ENCODE results near the gene CHD2. TPM values are rescaled to one million over a fixed set of nuclear protein-coding genes. Genes with fewer than 3 reads are reported as not detected.
A peak's percentile ranks its signal among the peaks of the same experiment; 100 is the strongest.

The CHD2 gene
- total RNA-seq, 1 experiment from 2014 or later = 63.3 TPM

- Mint-ChIP-seq H3K27ac (peak overlapping the region; percentile 40 to 81 (median 70); a peak in 3 of 7 replicates), H3K27me3 (ENCODE audit: low read depth) (peaks cover 1% of the 10 kb centered on the region; the same call in 1 of the 2 replicates), H3K9me3 (peaks cover 13 to 18% of the 10 kb centered on the region in 2 experiments), H3K4me3 (no peak overlapping the region), H3K36me3 (ENCODE audit: insufficient read depth in 1 of 3, low read depth in 3 of 3) (peaks cover 48 to 77% (median 66%) of the 10 kb centered on the region in 3 experiments), H3K4me1 (peaks cover 8 to 12% of the 10 kb centered on the region in 2 experiments)
- no peak overlapping the region for H2BK12ac ChIP-seq (ENCODE audit: insufficient read length, low read depth, low read length)
- H3K27ac ChIP-seq (ENCODE audit: insufficient read length, low read depth, low read length) = no peak overlapping the region
- H2BK5ac ChIP-seq (ENCODE audit: insufficient read length, low read length) = no peak overlapping the region
- no peaks in the 10 kb centered on the region for H3K23me2 ChIP-seq (ENCODE audit: insufficient read length, low read depth, low read length, poor library complexity, severe bottlenecking)
- peaks cover 7% of the 10 kb centered on the region for H3K9me3 ChIP-seq (ENCODE audit: control insufficient read depth, low read depth, low read length)
- H2AFZ ChIP-seq (ENCODE audit: low read length) = no peak overlapping the region
- H2BK20ac ChIP-seq (ENCODE audit: low read depth, low read length, poor library complexity, severe bottlenecking) = no peak overlapping the region
- H2BK15ac ChIP-seq (ENCODE audit: low read depth, low read length) = no peak overlapping the region
- H4K20me1 ChIP-seq (ENCODE audit: control insufficient read depth, insufficient read depth, insufficient read length) = no peaks in the 10 kb centered on the region
- DNase-seq = no peak
- no peak overlapping the region for H4K5ac ChIP-seq (ENCODE audit: insufficient read length, low read depth, low read length)
- no peaks in the 10 kb centered on the region for H3K4me1 ChIP-seq (ENCODE audit: insufficient read depth, low read length)
- no peak overlapping the region for H3K4me2 ChIP-seq (ENCODE audit: insufficient read depth, insufficient read length, low read length)
- no peak overlapping the region for H3K4ac ChIP-seq (ENCODE audit: low read depth, low read length)
- no CpG with 5 or more reads among the region's 12 CpGs for WGBS (ENCODE audit: extremely low coverage, insufficient read length, low lambda C conversion rate)
- H3K9ac ChIP-seq (ENCODE audit: extremely low read depth, insufficient read length, low read length) = no peak overlapping the region
- H3K56ac ChIP-seq (ENCODE audit: insufficient read length, low read depth, low read length) = no peak overlapping the region
- no peak for TF ChIP-seq CTCF (conservative IDR thresholded peaks at IDR 0.05)
- no peak overlapping the region for H3K18ac ChIP-seq (ENCODE audit: insufficient read length, low read depth, low read length)
- H4K91ac ChIP-seq (ENCODE audit: insufficient read length, low read depth, low read length) = no peak overlapping the region
- no peak overlapping the region for H3T11ph ChIP-seq (ENCODE audit: low read length)
- H3K79me2 ChIP-seq (ENCODE audit: insufficient read depth, low read length) = no peaks in the 10 kb centered on the region
- no peak overlapping the region for H3K23ac ChIP-seq (ENCODE audit: insufficient read length, low read depth, low read length)
- H3K27me3 ChIP-seq (ENCODE audit: insufficient read depth, low read length) = no peaks in the 10 kb centered on the region
- H2AK5ac ChIP-seq (ENCODE audit: insufficient read length, low read length) = no peak overlapping the region
- no peaks in the 10 kb centered on the region for H3K79me1 ChIP-seq (ENCODE audit: insufficient read depth, low read depth, low read length, poor library complexity, severe bottlenecking)
- H4K8ac ChIP-seq (replicated peaks; ENCODE audit: insufficient read length, low read depth, low read length) = no peak overlapping the region
- H2BK120ac ChIP-seq (ENCODE audit: low read depth, low read length, poor library complexity, severe bottlenecking) = no peak overlapping the region
- H3K14ac ChIP-seq (ENCODE audit: insufficient read depth, low read length) = no peak overlapping the region; the same call in 1 of the 2 replicates
These were observed 143.6 kb downstream of the CHD2 start for GRCh38 chr15:93043621-93044300.

Measured in H9 (cell line).